Measurements from ENCODE around the gene NFATC2.
A peak's percentile ranks its signal among the peaks of the same experiment; 100 is the strongest.

The NFATC2 gene

DNA sequence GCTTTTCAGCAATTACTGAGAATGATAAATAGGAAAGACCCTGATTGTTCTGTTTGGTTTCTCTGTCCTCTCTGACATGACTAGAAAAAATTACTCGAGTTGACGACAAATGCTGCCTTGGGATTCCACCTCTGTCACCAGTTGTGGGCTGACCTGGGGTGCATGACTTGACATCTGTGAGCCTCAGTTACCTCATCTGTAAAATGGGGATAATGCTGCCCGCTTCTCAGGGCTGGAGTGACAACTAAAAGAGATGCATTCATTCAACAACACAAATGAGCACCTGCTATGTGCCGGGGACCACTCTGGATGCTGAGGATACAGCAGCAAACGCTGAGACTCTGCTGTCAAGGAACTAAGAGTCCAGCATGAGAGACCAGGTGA, 94.8 kb downstream of the NFATC2 start:
- DNase-seq = no peak

DNA sequence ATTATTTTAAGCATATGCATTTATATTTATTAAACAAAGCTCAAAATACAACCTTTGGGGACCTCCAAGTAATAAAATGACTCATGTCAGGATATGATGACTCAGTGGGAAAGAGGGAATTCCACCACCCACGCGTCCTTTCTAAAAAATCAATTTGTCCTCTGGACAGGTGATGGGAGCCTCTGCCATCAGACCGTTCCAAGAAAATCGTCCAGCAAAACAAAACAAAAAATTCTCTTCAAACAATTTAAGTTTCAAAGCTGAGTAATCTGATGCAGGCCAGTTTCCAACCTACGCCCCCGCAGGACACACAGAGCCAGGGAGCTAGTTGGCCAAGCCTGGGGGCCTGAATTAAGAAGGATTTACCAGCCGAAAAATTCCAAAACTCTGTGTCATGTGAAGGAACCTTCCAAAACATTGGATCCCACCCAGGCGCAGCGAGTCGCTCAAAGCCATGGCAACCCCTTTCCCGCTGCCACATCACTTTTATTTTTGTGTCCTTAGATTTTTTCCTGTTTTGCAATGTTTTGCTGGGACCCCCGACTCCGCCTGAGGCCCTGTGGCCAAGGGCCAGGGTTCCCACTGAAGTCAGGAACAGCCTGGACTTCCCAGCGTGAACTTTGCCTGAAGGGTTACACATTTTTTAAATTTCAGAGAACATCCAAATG, 95.3 kb downstream of the NFATC2 start:
- DNase-seq = no peak

DNA sequence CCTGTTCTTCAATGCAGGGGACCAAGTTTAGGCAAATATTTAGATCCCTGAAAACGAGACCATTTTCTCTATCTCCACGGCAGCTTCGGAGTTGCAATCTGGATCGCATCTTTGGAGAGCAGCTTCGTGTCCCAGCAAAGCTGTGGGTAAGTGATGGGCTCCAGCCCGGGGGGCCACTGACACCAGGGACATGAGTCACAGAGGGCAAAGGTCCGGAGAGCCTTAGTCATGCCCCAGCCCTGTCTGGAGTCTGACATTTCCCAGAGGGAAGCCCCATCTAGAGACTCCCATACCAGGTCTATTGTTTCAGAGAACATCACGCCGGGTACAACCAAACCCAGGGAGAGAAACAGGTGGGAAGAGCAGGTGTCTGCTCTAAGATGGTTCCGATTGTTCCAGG, 95.9 kb downstream of the NFATC2 start:
- no peak for DNase-seq

DNA sequence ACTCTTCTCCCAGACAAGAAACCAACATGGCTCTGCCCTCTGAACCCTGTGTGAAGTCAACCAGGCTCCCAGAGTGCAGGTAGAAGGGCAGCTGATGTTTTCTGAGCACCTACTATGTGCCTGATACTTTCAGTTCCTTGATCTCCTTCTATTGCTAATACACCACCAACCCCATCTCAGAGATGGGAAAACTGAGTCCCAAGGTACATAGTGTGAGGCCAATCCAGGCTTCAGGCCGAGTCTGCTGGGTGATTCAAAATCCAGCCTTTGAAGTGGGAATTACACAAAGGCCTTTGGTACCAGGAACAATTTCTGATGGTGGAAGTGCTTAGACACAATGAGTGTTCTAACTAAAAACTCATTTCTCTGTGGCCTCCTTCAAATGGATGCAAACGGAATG, 96.3 kb downstream of the NFATC2 start:
- DNase-seq = no peak

DNA sequence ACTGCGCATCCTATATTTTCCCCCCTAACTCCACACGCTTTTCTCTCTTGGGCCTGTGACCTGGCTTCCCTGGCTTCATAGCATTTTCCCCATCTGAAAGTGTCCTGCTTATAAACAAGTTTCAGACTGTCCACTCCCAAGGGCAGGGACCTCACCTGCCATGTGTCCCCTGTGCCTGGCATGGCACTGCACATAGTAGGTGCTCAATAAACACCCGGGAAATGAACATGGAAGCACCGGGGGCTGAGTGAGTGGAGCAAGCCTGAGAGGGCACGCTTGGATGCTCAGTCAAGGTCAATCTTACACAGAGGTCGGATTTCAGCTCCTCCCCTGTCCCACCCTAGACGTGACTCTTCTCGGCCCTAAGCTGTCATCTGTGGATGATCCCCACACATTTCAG, 96.9 kb downstream of the NFATC2 start:
- no peak for DNase-seq

DNA sequence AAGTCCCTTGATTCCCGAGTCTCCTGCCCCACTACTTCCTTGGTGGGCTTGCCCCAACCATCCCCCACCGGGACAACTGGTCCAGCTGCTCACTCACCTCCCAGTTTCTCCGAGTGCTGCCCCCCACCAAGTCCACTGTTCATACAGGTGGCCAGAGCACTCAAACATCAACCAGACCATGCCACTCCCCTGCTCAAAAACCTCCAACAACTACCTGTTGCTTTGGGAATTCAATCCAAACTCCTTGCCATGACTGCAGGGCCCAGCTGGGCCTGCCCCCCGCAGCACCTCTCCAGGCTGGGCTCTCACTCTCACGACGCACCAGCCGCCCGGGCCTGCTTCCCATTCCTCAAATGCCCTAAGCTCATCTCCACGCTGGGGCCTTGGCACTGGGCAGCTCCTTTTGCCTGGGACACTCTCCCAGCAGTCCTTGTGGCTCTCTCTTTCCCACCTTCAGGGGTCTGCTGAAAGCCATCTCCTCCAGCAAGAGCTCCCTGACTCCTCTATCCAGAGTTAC, 97.5 kb downstream of the NFATC2 start:
- no peak for DNase-seq

DNA sequence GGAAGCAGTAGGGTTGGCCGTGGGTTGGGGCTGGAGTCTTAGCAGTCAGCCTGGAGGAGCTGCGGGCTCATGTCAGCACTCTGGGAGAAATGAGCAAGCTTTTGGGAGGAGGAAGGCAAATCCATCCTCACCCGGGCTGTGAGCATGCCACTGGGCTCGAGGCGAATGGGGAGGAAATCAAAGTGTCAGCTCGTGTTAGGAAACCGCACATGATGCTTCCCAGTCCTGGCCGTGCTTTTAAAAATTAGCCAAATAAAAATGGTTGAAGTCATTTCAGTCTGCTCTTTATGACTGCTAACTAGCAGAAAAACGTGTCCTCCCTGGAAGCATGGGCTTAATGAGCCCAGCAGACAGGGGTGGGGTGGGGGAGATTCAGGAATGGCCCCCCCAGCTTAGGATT, 98.1 kb downstream of the NFATC2 start:
- DNase-seq = no peak

DNA sequence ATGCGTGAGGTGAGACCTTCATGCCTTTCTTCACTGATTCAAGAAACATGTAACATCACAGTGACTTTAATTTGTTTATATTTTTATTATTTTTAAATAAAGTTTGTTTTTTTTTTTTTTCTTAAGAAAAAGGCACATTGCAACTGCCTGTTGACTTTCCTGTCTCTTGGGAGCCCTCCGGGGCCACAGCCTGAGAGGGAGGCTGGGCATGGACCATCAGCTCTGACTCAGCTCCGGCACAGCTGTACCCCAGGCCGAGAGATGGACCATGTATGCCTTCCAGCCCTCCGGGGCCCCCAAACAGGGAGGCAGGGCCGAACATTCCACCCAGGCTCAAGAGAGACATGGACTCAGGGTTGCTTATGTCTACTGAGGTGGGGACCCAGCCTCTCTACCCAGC, 99.9 kb downstream of the NFATC2 start:
- DNase-seq = no peak

DNA sequence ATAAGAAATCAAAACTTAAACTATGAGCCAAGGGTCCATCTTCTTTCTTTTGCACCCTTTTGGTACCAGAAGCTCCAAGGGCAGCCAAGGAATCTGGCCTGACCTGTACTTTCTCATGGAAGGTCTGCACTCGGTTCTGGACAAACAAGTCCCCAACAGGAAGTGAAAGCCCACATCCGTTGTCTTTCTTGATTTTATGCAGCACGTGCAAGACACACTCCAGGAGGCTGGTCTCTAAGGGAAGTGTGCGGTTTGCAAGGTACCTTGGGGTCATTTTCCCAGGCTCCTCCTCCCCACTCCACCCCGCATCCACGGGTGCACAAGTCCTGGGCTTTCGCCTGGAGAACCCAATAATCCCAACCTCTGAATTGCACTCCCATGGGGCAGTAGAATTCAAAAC, 101.9 kb downstream of the NFATC2 start:
- DNase-seq = peak; percentile 36

DNA sequence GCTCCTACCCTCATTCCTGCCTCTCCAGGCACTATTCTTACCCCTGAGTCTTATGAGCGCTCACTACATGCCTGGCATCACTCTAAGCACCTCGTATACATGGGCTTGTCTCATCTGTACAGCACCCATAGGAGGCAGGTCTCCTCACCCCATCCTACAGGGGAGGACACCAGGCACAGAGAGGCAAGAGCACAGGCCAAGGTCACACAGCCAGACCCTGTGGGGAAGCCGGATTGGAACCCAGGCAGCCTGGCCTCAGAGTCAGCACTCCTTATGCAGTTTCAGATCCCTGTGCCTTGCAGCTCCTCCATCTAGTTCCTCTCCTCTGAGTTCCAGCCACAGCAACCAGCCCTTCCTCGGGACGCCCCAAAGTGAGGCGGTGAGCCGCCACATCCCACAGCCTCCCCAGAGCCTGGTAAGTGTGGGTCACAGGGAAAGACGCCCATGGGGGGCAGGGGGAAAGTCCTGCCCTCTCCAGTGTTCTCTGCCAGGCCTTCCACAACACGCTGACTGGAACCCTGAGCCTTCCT, 103.3 kb downstream of the NFATC2 start:
- DNase-seq = no peak

DNA sequence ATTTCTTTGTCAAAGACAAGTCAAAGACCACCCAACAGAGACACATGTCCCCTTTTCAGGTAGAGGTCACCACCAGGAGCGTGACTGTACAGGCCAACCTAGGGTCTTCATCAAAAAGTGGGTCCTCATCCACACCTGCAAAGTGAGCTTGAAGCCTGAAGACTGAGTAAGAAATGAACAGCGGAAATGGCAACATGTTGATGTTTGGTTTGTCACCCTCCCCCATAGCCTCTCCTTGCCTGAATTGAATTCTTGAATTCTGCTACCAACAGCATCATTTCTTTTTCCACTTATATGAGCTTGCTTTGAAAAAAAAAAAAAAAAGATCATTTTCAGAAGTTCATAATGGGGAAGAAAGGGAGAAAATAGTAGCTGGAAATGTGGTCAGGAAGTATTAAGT, 104.4 kb downstream of the NFATC2 start:
- DNase-seq = no peak

DNA sequence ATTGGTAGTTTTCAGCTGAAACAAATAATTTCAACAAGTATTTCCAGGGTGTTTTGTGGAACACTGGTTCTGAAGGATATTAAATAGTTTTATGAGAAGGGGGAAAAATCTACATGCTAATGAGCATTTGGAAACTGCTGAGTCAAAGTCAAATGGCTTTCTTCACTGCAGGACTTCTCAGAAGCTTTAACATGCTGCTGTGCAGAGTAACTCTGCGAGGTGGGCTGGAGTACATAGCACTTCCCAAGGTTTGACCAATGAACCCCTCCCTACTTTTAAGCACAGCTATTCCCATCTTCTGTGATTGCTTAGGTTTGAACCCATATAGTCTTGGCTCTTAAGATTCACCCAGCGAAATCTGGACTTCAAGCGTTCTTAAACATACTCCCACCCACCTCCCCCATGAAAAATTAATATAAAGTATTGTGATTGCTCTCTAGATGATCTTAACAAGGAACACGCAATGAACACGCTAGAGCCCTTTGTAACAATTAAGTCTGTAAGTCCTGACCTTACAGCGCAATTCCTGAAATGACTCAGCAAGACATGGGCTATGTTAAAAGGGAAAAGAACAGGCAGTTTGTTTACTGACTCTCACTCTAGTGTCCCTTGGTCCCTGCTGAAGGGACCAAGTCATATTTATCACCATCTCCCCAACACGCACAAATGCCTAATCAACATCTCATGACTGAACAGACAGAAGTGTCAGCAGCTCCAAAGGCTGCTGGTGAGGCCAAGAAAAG, 105.2 kb downstream of the NFATC2 start:
- no peak for DNase-seq

DNA sequence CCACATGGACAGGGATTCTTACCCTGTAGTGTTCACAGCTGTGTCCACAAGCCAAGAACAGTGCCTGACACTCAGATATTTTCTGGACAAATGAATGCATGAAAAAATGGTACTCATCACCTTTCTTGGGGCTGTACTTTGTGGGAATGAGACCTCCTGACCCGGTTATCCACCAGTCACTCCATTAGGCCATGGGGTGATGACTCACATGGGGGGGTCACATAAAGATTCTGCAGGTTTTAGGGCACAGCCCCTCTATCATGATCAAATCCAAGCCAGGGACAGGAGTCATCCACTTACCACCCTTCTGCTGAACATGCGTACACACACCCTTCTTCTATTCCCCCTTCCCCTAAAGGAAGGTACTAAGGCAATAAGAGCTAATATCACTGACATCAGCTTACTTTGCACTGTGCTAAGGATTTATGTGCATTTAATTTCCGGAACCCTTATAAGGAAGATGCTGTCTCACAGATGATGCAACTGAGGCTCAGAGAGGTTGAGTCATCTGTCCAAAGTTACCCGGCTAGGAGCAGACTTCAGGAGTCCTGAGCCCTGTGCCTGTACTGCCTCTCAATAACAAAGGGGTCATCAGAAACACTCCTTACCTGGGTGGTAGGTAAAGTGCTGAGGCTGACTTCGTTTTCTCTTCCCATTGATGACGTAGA, 107.8 kb downstream of the NFATC2 start:
- DNase-seq = no peak

DNA sequence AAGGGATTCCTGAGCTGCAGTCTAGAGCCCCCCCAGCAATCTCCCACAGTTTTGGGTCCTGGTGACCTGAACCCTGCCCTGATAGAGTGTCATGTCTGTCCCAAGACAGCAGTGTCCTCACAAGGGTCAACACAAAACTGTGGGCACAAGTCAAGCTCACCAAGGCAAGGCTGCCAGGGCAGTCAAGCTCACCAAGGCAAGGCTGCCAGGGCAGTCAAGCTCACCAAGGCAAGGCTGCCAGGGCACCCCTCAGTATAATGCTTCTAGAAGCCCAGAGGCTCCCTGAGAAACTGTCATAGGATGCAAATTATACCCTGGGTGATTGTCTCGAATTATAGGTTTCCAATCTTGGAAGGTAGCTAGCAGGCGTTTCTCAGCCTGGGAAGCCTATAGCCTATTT, 108.5 kb downstream of the NFATC2 start:
- DNase-seq = no peak

DNA sequence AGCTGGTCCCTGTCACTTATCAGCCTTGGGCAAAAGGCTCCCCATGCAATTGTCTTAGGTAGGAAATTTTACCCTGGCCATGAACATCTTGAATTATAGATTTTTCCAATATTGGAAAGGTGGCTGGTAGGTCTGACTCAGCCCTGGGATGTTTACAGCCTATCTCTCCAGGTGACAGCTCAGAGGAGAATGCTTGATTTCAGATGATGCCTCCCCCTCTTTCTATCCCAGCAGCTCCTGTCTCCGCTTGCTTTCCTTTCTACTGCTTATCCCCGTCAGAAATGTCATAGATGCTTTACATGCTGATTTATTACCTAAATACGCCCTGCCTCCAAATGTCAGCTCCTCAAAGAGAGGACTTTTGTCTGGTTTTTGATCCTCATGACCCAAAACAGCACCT, 109.6 kb downstream of the NFATC2 start:
- no peak for DNase-seq

DNA sequence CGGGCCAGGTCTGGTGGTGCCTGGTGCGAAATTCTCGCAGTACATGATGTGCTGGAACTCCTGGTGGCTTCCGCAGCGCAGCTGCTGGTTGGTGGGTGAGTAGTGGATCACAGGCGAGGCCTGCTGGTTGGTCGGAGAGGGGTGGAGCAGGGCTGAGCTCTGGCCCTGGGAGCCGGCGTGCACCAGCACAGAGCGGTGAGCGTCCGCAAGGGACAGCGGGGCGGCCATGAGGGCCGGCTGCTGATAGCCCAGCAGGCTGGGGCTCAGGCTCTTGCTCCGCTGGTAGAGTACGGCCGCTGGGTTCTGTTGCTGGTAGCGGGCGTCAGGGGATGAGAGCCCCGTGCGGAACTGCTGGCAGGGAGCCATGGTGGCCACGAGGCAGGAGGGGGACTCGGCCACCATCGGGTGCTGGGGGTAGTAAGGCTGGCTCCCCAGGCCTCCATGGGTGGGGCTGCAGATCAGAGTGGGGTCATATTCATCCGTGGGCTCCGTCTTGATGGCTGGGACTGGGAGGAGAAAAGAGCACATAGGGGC, 110.2 kb downstream of the NFATC2 start:
- no peak for DNase-seq

DNA sequence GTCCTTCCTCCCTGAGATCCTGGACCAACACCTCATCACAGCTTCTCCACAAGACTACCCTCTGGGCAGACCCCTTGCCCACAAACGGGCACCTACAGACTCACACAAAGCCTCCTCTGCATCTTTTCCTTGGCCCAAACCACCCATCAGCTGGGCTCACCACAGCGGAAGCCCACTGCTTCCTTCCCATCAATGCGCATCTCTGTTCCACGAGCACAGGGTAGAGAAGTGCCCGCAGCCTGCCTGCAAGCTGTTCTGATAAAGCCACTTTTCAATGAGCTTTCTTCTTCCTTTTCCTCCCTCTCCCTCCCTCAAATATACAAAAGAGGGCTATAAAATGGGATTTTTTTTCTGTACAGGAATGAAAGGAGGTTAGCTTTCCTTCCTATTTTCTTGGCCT, 111.2 kb downstream of the NFATC2 start:
- DNase-seq = no peak

DNA sequence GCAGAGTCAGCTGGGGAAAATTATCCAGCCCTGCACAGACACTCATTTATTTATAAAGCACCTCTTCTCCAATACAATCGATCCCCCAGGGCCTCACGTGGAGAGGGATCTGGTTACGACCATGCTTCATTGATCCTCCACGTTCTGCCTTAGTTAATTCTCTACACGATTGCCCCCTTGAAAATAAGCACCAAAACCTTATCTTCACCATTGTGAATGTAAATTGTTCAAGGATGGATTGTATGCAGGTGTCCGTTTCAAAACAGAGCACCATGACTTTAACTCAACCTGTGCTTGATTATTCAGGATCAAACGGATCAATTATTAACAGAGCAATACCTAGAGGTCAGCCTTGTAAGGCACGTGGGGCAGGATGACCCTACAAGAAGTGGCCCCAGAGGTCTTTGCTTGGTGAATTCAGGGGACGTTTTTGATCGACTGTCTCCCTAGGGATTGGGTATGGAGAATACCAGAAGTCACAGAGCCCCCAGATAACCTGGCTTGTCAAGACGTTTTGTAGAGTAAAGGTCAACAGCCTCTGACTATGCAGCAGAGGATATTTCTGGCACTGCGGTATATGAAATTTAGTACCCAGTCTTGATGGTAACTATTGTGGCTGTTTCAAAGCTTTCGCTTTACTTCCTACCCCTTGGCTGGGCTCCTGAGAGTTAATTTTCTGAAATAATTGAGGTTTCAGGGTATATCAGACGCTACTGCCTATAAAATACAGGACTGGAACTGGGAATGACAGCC, 112.1 kb downstream of the NFATC2 start:
- no peak for DNase-seq

DNA sequence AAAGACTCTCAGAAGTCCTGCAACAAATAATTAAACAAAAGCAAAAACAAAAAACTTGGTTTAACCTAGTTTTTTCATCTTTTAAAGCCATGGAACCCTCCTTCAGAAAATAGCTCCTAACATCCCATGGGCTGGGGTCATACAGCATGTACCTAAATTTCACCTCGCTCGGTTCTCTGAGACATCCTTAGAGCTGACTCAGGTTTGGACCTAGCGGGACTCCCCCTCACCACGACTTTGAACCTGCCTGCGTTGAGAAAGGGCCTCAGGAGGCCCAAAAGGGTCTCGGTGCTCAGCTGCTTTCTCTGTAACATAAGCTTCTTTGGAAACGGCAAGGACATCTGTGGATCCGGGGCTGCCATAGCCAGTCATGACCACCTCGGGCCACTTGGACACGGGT, 112.8 kb downstream of the NFATC2 start:
- no peak for DNase-seq

DNA sequence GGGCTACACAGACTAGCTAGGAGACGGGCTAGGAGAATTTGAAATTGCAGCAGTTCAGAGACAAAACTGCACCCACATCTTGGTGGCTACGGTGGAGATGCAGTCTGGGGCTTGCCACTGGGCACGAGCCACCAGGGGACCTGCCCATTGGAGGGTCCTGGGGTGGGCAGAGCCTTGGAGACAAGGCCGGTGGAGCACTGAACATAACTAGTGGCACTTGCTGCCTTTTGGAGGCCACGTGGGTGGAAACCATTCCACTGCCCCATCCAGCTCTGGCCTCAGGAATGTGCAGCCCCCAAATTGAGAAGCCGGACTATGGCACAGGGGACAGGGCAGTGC, 113.4 kb downstream of the NFATC2 start:
- DNase-seq = no peak

DNA sequence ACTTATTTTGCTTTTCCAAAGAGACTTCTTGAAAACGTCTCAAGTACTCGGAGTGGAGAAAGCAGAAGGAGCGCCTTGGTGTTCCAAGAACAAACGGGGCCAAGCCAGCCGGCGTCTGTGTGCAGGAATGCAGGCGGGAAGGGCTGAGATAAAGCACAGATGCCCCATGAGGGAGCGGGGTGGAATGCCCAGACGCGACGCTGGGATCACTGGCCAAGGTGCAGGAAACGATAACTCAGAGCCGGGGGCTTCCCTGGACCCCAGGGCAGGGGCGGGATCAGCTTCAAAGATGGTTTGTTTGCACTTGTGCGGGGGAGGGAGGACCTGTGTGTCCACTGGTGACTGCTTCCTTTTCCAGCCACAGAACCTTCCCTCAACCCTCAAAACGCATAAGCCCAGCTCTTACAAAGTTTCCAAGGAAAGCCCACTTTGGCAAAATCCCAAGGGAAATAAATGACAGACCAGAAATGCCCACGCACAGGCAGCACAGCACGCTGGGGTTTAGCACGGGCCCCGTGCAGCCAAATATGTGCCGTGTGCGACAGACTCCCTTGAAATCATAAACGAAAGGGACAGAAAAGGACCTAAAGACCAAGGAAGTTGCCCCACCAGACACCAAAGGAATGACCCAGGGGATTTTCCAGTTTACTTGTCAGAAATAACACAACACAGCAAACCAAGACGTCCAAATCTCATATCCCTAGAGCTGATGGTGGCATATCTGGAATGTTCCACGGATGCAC, 113.9 kb downstream of the NFATC2 start:
- DNase-seq = no peak

DNA sequence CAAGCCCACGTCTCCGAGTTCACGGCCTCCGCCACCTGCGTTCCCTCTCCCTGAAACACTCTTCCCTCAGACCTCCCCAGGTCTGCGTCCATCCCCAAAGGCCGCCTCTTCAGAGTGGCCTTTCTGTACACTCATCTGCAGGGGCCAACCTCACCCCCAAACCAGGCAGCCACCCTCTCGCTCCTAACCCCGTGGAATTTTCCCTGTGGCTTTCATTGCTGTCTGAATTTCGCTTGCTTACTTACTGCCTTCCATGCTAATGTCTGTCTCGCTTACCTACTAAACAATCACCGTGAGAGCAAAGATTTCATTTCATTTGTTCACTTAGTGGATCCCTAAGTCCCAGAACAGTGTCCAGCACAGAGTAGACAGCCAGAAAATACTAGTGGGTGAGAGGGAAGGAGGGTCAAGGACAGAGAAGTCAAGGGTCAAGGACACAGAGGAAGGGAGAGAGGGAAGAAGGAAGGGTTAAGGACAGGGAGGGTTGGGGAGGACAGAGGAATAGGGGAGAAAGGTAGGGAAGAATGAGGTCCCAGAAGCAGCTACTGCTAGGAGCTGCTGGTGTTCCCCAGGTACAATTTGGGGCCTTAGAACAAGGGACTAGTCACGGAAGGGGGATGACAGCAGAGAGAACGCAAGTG, 114.7 kb downstream of the NFATC2 start:
- DNase-seq = no peak
